GM19043 (cell line): ENCODE measurements around the gene ATXN1.

Experiments used
- ATAC-seq: cut with Tn5 transposase; IDR thresholded peaks from one replicate; pipeline ENCODE4 v1.9.1; 2021; ENCODE audit warnings: low read depth; ENCODE audit not compliant: unreplicated experiment

ATXN1 gene

GRCh38 chr6:16594849-16595248 is 166.4 kb downstream of the ATXN1 start:
- no peak for ATAC-seq

GRCh38 chr6:16592223-16592911 is 168.9 kb downstream of the ATXN1 start:
- no peak for ATAC-seq

DNA sequence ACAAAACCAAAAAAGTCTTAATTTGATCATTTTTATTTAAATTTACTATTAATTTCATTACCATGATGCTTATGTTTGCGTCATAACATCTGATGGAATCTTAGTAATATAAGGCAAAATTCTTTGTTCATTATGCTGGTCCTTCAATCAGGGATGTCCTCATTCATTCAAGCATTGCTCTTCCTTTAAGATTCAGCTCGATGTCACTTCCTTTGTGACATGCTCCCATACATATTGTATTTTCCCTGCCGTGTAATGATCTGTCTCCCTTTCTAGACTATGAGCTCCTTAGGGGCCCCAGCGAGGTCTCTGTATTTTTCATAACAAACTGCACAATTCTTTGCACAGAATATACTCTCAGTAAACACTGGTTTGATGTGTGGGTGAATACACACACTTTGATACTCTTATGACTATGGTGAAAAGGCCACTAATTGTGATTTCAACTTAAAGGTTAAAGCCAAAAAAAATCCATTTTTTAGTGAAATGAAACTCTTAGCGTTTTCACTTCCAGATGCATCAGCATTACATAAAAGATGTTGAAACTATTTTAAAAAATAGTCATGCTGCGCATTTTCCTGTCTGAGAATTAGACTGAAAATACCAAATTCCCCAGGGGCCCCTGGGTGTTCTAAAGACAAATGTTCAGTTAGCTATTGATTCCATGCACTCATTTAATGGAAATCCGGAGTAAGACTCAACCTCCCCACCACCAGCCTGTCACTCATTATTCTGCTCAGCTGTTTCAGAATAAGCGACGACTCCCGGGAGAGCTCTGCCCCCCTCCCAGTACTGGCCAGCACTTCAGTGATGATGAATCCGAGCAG is 169.7 kb downstream of the ATXN1 start:
- ATAC-seq, result peak; percentile 74

DNA sequence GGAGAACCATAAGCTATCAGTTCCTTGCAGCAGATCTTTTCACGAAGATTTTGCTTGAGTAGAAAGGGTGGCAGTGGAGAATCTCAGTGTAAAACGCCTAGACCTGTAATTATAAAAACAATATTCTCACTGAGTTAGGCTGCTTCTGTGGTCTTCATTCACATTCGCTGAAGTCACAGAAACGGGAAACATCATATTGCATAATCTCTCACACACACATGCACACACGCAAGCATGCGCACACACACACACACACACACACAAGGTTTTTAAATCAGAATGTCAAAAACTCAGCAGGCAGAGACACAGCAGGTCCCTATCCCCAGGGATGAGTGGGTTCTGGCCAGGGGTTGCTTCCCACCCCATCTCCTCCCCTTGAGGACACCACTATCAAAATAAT is 175.5 kb downstream of the ATXN1 start:
- no peak for ATAC-seq

DNA sequence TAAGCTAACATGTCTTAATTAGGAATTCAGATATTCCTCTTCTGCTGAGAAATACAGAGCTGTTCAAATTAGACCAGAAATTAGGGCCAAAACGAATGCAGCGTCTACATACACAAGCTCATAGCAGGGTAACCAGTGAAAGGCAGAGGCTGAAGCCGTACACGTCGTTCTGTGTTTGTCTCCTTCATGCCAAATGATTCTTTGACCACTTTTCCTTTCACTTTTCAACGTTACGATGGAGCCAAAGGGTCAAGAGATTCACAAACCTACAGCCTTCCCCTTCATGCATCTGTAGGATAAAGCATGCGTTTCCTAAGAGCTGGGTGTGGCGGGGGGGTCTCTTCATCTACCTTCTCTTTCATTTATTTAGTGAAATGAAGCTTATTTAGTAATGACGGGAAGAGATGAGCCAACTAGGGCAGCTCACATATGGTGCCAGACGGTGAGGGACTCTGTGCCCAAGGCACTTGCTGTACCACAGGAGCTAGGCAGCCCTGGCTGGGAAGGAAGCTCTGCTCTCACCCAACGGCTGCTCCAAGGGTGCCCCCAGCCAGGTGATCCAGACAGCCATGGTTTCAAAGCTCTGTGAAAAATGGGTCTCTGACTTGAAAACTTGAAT is 178.0 kb downstream of the ATXN1 start:
- no peak for ATAC-seq

- ATAC-seq, result no peak
Measured at GRCh38 chr6:16582446-16583143, 178.7 kb downstream of the ATXN1 start.

DNA sequence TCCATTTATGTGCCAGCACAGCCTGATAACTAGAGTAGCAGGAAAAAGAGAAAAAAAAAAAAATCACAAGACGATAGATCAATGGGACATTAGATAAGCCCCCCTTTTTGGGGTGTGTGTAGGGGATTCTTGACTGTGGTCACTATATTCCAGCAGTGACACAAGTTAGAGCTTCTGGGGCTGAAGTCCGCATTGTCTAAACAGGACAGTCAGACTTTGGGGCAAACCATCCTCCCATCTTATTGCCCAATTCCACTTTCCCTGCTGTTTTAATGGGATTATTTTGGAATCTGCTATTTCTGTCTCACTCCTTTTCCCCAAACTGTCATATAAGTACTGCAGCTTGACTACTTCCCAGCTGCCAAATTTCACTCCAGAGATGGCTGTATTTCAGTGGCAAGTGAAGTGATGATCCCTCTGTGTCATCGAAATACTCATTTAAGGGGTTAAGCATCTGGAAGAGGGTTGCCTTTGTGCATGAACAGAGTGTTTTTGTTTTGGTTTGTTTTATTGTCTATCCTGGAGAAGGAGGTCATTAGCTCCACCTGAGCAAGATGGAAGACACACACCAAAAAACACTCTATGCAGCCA is 182.5 kb downstream of the ATXN1 start:
- ATAC-seq, result no peak

- peak; percentile 90 for ATAC-seq
Measured at GRCh38 chr6:16576451-16577368, 184.6 kb downstream of the ATXN1 start.

GRCh38 chr6:16575655-16576054 is 185.6 kb downstream of the ATXN1 start:
- ATAC-seq, result no peak

GRCh38 chr6:16572943-16573342 is 188.3 kb downstream of the ATXN1 start:
- no peak for ATAC-seq

DNA sequence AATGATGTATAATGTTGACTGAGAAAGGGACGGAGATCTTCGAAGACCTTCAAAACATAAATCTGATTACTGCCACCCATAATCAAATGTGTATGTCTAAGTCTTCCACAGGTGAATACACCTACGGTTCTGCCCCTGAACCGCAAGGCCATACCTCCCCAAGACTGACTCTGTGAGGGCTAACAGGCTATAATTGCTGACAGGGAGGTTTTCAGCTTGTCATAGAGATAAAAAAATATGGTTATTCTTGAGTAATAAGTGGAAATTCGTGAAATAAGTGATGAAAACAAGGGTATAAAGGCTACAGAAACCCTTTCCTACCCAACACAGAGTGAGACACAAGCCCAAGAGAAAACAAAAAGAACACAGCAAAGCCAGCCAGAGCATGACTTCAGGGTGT is 188.9 kb downstream of the ATXN1 start:
- ATAC-seq, result no peak

DNA sequence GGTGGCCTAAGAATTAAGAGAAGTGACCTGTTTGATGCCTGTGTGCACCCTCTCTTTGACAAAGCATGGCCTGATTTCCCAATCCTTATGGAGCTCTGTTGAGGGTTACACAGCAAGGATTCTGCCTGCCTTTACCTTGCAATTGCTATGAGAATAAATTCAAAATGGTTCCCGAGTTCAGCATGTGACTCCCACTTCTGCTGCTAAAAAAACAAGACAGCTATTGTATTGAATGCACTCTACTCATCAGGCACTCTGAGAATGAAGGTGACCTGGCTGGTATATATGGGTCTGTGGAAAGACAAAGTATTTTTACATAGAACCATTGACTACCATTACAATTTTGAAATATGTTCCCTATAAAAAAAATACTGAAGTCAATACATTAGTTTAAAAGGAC is 190.3 kb downstream of the ATXN1 start:
- ATAC-seq, result no peak

GRCh38 chr6:16570221-16570553 is 191.1 kb downstream of the ATXN1 start:
- ATAC-seq, result no peak

DNA sequence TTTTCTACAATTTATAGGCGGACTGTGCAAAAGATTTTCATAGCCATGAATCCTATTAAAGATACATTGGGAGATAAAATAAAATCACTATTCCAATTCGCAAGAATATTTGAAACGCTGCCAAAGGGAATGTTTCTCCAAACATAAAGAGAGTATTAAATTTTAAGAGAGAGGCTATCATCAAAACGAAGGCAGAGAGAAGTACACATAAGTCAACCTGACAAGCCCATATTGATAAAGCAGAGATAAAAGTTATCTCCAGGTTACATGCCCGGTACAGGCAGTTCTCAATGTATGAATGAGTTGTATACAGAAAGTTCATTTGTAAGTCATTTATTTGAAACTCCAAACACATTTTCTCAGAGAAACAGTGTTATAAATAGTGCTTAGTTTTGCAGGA is 193.1 kb downstream of the ATXN1 start:
- no peak for ATAC-seq

- no peak for ATAC-seq
Measured at GRCh38 chr6:16567071-16567470, 194.2 kb downstream of the ATXN1 start.

DNA sequence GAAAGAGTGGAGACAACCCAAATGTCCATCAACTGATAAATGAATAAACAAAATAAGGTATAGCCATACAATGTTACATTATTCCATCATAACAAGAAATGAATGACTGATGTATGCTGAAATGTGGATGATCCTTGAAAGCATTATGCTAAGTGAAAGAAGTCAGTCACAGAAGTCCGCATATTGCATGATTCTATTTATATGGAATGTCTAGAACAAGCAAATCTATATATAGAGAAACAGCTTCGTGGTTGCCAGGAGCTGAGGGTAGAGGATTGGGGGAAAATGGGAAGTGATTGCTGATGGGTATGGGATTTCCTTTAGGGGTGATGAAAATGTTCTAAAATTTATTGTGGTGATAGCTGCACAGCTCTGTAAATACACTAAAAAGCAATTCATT is 196.8 kb downstream of the ATXN1 start:
- ATAC-seq, result no peak

DNA sequence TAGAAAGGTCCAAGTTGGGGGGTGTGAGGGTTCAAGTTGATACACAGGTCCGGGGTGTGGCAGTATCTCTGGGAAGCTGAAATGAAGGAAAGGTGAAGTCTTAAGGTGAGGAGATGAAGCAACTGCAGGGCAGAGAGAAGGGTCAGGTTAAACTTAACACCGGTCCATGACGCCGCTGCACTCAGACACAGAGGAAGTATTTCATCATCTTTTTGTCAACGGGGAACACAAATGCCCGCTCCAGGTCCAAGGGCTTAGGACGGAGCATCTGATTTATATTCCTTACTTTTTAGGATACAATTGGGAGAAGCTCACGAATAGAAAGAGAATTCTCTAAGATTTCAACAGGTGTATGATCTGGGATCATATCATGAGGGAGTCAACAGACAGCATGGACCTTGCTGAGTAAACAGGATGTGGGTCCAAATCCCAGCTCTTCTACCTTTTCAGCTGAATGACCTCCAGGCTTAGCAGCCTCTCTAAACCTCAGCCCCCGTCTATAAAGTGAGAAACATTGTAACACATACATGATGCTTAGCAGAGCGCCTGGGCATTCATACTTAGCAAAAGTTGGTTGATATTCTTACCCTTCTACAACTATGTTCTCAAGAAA is 197.5 kb downstream of the ATXN1 start:
- no peak for ATAC-seq

DNA sequence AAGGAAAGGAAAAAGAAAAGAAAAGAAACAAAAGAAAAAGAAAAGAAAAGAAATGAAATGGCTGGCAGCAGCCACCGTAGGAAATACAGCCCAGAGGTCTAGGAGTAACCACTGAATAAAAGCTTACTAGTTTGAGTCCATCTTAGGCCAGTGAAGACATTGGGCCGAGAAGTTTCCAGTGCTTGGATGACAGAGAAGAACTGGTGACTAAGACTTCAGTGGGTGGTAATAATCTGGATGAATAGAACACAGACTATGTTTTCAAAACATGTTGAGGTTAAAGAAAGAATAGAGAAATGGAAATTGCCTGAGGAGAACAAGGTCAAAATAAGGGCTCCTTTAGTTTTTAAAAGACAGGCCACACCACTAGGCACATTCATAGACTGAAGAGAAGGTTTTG is 198.8 kb downstream of the ATXN1 start:
- no peak for ATAC-seq

GRCh38 chr6:16559071-16559470 is 202.2 kb downstream of the ATXN1 start:
- ATAC-seq, result no peak
